Upper lobe of left lung (tissue), 6 donors: ENCODE measurements around the gene SASH3. TPM values are rescaled to one million over a fixed set of nuclear protein-coding genes. Genes with fewer than 3 reads are reported as not detected.

ENCODE experiments used
- ATAC-seq, 2 donors: fragments of 200-7000 bp; cut with Tn5 transposase; one replicate each; pipeline ENCODE4 v1.9.1; 2022; ENCODE audit warnings: mild to moderate bottlenecking in 2 of 2, moderate library complexity in 2 of 2; ENCODE audit not compliant: low FRiP score in 2 of 2
- DNase-seq, 2 donors: peaks; one replicate each; pipeline ENCODE4 v3.0.0-alpha.2; 2019 to 2020
- H3K27ac ChIP-seq, 4 donors: fragments of 200-600 bp; sonication (generic); one replicate each; pipeline ENCODE4 v1.5.1; 2016 to 2019
- H3K27me3 ChIP-seq, 4 donors: fragments of 200-600 bp; sonication (generic); one replicate each; pipeline ENCODE4 v1.5.1; 2017 to 2019
- H3K36me3 ChIP-seq, 4 donors: fragments of 200-600 bp; sonication (generic); one replicate each; pipeline ENCODE4 v1.5.1; 2016 to 2019
- H3K4me1 ChIP-seq, 4 donors: fragments of 200-600 bp; sonication (generic); one replicate each; pipeline ENCODE4 v1.5.1; 2018 to 2019
- H3K4me3 ChIP-seq, 4 donors: fragments of 200-600 bp; sonication (generic); one replicate each; pipeline ENCODE4 v1.5.1; 2017 to 2019; ENCODE audit warnings: mild to moderate bottlenecking in 2 of 4, moderate library complexity in 1 of 4
- H3K9me3 ChIP-seq, 4 donors: fragments of 200-600 bp; sonication (generic); one replicate each; pipeline ENCODE4 v1.5.1; 2018 to 2019
- EP300 ChIP-seq, 4 donors: sonication (generic); formaldehyde crosslinking; IDR thresholded peaks; one replicate each; pipeline ENCODE4 v1.5.1; 2017; ENCODE audit warnings: antibody characterized with exemption in 4 of 4, control low read depth in 2 of 4
- POLR2A ChIP-seq, 4 donors: fragments of 450-650 bp; IDR thresholded peaks; one replicate each; pipeline ENCODE4 v1.5.1; 2016 to 2017; ENCODE audit warnings: antibody characterized with exemption in 4 of 4, mild to moderate bottlenecking in 2 of 4
- POLR2AphosphoS5 ChIP-seq, 2 donors: sonication (generic); formaldehyde crosslinking; IDR thresholded peaks; one replicate each; pipeline ENCODE4 v1.5.1; 2017; ENCODE audit warnings: antibody characterized with exemption in 2 of 2
- WGBS, 2 donors: methylation state at CpG; one replicate each; pipeline ENCODE4 v1.1.5; 2017 to 2018; 5-methylcytosine and 5-hydroxymethylcytosine counted together
- total RNA-seq, 6 donors: library from RNA; depleted of rRNA in 4 of 6; stranded (reverse); fragments of >200 nt in 4 of 6; gene quantifications; one replicate each; pipeline versions ENCODE4 v1.1.0 to v1.2.1, GENCODE V29; 2016 to 2021
- TF ChIP-seq, protein P1 (sequence below), 6 experiments: fragments of 450-650 bp in 4 of 6; fragments of 200-600 bp in 2 of 6; sonication (generic) in 2 of 6; IDR thresholded peaks; one replicate each; pipeline ENCODE4 v1.5.1; 2016 to 2019; ENCODE audit warnings: antibody characterized with exemption in 6 of 6
- donor health status: DM: no; HTN: no; CAD: no; lungs with moderate emphysema.
- donor health status: DM: no; HTN: yes; CAD: no; lungs with severe emphysema.

SASH3 gene
- total RNA-seq, 6 donors from 2014 or later = 21.5 to 60.3 (median 37.9) TPM

DNA sequence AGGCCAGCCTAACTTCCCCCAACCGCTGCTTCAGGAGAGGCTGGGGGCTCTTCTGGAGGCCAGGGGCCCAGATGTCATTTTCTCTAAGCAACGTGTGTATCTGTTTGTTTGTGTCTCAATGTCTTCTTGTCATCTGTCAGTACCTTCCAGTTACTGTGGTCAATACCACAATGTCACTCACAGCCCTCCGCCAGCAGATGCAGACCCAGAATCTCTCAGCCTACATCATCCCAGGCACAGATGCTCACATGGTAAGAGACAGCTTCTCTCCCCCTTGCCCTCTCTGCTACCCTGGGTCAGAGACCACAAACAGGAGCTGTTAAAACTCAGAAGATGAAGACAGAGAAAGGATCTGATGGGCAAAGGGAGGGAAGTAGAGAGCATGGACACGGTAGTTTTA is 35.9 kb upstream of the SASH3 start:
- DNase-seq (no peak), ATAC-seq (no peak)
- TF ChIP-seq POLR2A (IDR thresholded peaks at IDR 0.05) = no peak
- TF ChIP-seq POLR2AphosphoS5 (IDR thresholded peaks at IDR 0.05) = no peak
- TF ChIP-seq EP300 (IDR thresholded peaks at IDR 0.05) = no peak
- TF ChIP-seq, protein P1, sequence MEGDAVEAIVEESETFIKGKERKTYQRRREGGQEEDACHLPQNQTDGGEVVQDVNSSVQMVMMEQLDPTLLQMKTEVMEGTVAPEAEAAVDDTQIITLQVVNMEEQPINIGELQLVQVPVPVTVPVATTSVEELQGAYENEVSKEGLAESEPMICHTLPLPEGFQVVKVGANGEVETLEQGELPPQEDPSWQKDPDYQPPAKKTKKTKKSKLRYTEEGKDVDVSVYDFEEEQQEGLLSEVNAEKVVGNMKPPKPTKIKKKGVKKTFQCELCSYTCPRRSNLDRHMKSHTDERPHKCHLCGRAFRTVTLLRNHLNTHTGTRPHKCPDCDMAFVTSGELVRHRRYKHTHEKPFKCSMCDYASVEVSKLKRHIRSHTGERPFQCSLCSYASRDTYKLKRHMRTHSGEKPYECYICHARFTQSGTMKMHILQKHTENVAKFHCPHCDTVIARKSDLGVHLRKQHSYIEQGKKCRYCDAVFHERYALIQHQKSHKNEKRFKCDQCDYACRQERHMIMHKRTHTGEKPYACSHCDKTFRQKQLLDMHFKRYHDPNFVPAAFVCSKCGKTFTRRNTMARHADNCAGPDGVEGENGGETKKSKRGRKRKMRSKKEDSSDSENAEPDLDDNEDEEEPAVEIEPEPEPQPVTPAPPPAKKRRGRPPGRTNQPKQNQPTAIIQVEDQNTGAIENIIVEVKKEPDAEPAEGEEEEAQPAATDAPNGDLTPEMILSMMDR (IDR thresholded peaks at IDR 0.05) = no peak
- no peak overlapping the region for H3K4me3 ChIP-seq
- no peaks in the 10 kb centered on the region for H3K9me3 ChIP-seq
- no peak overlapping the region for H3K27ac ChIP-seq
- WGBS, 2 donors = 71 to 72% methylated on average over 4 of the region's 4 CpGs
- no peaks in the 10 kb centered on the region for H3K4me1 ChIP-seq
- no peaks in the 10 kb centered on the region for H3K36me3 ChIP-seq
- H3K27me3 ChIP-seq = no peaks in the 10 kb centered on the region

DNA sequence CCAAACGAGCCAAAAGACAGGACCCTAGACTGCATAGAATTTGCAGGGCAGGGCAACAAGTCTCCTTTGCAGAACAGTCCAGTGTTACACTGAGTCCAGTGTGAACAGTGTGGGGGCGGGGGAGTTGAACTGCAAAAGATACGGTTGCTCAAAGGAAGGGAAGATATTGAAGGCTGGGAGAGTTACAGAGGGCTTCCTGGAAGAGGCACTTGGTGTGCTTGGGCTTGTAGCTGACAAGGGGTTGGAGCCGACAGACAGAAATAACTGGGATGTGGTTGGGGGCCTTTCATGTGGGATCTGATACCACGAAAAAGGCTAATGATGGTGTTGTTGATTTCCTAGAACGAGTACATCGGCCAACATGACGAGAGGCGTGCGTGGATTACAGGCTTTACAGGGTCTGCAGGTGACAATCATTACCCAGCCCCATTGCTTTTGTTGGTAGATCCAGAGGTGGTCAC is 34.9 kb upstream of the SASH3 start:
- DNase-seq (no peak), ATAC-seq (no peak)
- Histone ChIP-seq H3K27ac (no peak overlapping the region), H3K4me1 (no peaks in the 10 kb centered on the region), H3K9me3 (no peaks in the 10 kb centered on the region), H3K4me3 (no peak overlapping the region), H3K27me3 (no peaks in the 10 kb centered on the region), H3K36me3 (no peaks in the 10 kb centered on the region)
- TF ChIP-seq, protein P1 (IDR thresholded peaks at IDR 0.05) = no peak
- TF ChIP-seq EP300 (IDR thresholded peaks at IDR 0.05) (no peak), POLR2A (IDR thresholded peaks at IDR 0.05) (no peak), POLR2AphosphoS5 (IDR thresholded peaks at IDR 0.05) (no peak)
- 78 to 87% methylated on average over 10 of the region's 10 CpGs for WGBS, 2 donors

DNA sequence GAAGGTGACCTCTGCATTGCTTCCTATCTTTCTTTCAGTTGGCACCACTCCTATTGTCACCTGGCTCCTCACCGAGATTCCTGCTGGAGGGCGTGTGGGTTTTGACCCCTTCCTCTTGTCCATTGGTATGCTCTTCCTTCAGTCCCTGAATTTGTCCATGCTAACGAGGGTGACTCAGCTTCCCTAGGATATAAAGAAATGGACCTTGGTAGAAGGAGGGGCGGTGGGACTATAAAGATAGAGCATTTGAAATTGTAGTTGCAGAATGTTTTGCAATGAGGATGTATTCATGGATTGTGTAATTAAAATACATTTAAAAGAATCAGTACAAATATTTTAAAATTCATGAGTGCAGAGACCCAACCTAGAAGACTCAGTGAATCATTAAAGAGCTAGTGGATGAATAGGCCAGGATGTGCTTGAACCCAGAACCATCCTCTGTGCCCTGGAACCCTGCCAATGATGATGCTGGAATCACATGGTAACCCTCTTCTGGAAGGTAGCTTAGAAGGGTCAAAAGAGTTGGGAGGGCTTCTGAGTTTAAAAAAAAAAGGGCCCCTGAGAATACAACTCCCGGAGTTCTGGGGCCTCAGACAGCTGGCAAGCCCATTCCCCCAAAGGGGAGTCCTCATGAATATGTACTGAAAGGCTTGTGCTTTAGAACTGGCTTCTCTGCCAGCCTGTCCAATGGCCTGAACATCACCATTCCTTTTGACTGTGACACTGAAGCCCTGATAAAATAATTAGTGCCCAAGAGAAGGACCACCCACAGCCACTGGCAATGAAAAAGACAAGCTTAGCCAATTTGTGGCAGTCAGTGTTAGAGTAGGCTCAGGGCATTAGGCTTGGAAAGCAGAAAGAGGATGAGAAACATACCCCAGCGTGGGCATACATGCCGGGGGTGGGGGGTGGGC is 32.9 kb upstream of the SASH3 start:
- Histone ChIP-seq H3K9me3 (no peaks in the 10 kb centered on the region), H3K36me3 (no peaks in the 10 kb centered on the region), H3K27me3 (no peaks in the 10 kb centered on the region), H3K4me1 (no peaks in the 10 kb centered on the region), H3K4me3 (no peak overlapping the region), H3K27ac (no peak overlapping the region)
- WGBS, 2 donors = 64 to 94% methylated on average over 7 of the region's 7 CpGs
- no peak for ATAC-seq
- DNase-seq = no peak
- TF ChIP-seq POLR2AphosphoS5 (IDR thresholded peaks at IDR 0.05) = no peak
- TF ChIP-seq POLR2A (IDR thresholded peaks at IDR 0.05) = no peak

DNA sequence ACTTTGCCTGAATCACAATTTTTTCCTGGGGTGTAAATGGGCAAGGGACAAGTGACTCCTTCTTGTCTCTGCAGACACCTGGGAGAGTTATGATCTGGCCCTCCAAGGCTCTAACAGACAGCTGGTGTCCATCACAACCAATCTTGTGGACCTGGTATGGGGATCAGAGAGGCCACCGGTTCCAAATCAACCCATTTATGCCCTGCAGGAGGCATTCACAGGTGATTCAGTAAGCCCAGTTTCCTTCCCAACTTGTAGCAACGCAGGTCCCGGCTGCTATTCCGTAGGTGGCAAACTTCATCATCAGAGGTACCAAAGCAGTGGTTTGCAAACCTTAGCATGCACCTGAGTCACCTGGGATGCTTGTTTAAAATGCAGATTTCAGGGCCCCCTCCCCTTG is 32.2 kb upstream of the SASH3 start:
- WGBS, 2 donors = 74% methylated on average over 4 of the region's 4 CpGs; no CpG with 5 or more reads in 1 of the 2 donors
- Histone ChIP-seq H3K27ac (peak overlapping the region in 1 of 4 donors; percentile 25), H3K4me3 (no peak overlapping the region), H3K27me3 (no peaks in the 10 kb centered on the region), H3K9me3 (no peaks in the 10 kb centered on the region), H3K4me1 (no peaks in the 10 kb centered on the region), H3K36me3 (no peaks in the 10 kb centered on the region)
- no peak for TF ChIP-seq EP300 (IDR thresholded peaks at IDR 0.05)
- no peak for TF ChIP-seq POLR2AphosphoS5 (IDR thresholded peaks at IDR 0.05)
- TF ChIP-seq, protein P1 (IDR thresholded peaks at IDR 0.05) = no peak
- TF ChIP-seq POLR2A (IDR thresholded peaks at IDR 0.05) = no peak
- ATAC-seq (no peak), DNase-seq (no peak)

DNA sequence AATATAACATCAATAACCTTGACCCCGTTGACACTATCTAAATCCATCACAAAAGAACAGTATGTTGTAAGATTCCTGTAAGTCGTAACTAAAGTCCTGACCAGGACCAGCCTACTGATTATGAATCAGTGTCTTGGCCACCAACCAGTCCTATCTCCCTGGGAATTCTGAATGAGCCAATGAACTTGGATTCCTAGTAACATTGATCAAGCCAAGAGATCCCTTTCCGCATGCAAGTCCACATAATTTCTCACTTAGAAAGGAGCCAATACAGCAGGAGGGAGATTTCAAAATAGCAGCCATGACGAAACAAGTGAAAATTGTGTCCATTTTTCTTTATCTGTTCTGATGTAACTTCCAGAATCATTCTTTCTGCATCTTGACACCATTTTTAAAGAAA is 31.4 kb upstream of the SASH3 start:
- TF ChIP-seq, protein P1 (IDR thresholded peaks at IDR 0.05) = no peak
- TF ChIP-seq POLR2AphosphoS5 (IDR thresholded peaks at IDR 0.05) = no peak
- TF ChIP-seq POLR2A (IDR thresholded peaks at IDR 0.05) = no peak
- TF ChIP-seq EP300 (IDR thresholded peaks at IDR 0.05) = no peak
- Histone ChIP-seq H3K4me3 (no peak overlapping the region), H3K4me1 (no peaks in the 10 kb centered on the region), H3K27ac (peak overlapping the region in 1 of 4 donors; percentile 25), H3K27me3 (no peaks in the 10 kb centered on the region), H3K36me3 (no peaks in the 10 kb centered on the region), H3K9me3 (no peaks in the 10 kb centered on the region)
- DNase-seq = no peak
- 54 to 70% methylated on average over 4 of the region's 4 CpGs for WGBS, 2 donors
- peak in 1 of 2 donors; percentile 87 for ATAC-seq
